MM.1S (cell line): ENCODE measurements around the gene NPIPA1.
A peak's percentile ranks its signal among the peaks of the same experiment; 100 is the strongest.
"Not testable (repeated sequence)": the region's sequence is repeated elsewhere in the genome, so short reads cannot be mapped to it uniquely, and the experiment has no call there.

Source experiments
- DNase-seq: peaks from one replicate; pipeline ENCODE4 v3.0.0-alpha.2; 2015
- H2AFZ ChIP-seq: fragments of 300-600 bp; sonication (generic); 2 replicates; pipeline ENCODE4 v1.6.0; 2016; ENCODE audit warnings: antibody characterized with exemption, low read length
- H3F3A ChIP-seq: fragments of 300-600 bp; sonication (generic); 2 replicates; pipeline ENCODE4 v1.6.1; 2016; ENCODE audit warnings: mild to moderate bottlenecking, antibody characterized with exemption, low read length, moderate library complexity, mixed read lengths; ENCODE audit not compliant: insufficient read depth
- H3K27ac ChIP-seq: fragments of 300-600 bp; sonication (generic); 2 replicates; pipeline ENCODE4 v1.5.1; 2016; ENCODE audit warnings: mild to moderate bottlenecking, low read length
- H3K27me3 ChIP-seq: fragments of 300-600 bp; sonication (generic); replicated peaks from 2 replicates; pipeline ENCODE4 v1.6.0; 2016; ENCODE audit warnings: low read length; ENCODE audit not compliant: insufficient read depth
- H3K36me3 ChIP-seq: fragments of 300-600 bp; sonication (generic); replicated peaks from 2 replicates; pipeline ENCODE4 v1.6.1; 2016; ENCODE audit warnings: mild to moderate bottlenecking, low read length, mixed read lengths; ENCODE audit not compliant: insufficient read depth
- H3K4me1 ChIP-seq: fragments of 300-600 bp; sonication (generic); 2 replicates; pipeline ENCODE4 v1.6.1; 2016; ENCODE audit warnings: low read length, mixed read lengths
- H3K4me2 ChIP-seq: fragments of 300-600 bp; sonication (generic); 2 replicates; pipeline ENCODE4 v1.6.0; 2016; ENCODE audit warnings: low read depth, low read length
- H3K4me3 ChIP-seq: fragments of 300-600 bp; sonication (generic); 2 replicates; pipeline ENCODE4 v1.5.1; 2016; ENCODE audit warnings: low read length, mixed read lengths
- H3K79me2 ChIP-seq: fragments of 300-600 bp; sonication (generic); 2 replicates; pipeline ENCODE4 v1.6.1; 2016; ENCODE audit warnings: mixed run types, low read length, mixed read lengths
- H3K9ac ChIP-seq: fragments of 300-600 bp; sonication (generic); 2 replicates; pipeline ENCODE4 v1.6.1; 2016; ENCODE audit warnings: low read length, mixed read lengths
- H3K9me2 ChIP-seq: fragments of 300-600 bp; sonication (generic); replicated peaks from 2 replicates; pipeline ENCODE4 v1.6.1; 2016; ENCODE audit warnings: mild to moderate bottlenecking, low read length, mixed read lengths; ENCODE audit not compliant: insufficient read depth
- H3K9me3 ChIP-seq: fragments of 300-600 bp; sonication (generic); replicated peaks from 2 replicates; pipeline ENCODE4 v1.6.1; 2016; ENCODE audit warnings: mild to moderate bottlenecking, low read length, mixed read lengths; ENCODE audit not compliant: insufficient read depth
- H4K20me1 ChIP-seq: fragments of 300-600 bp; sonication (generic); 2 replicates; pipeline ENCODE4 v1.6.1; 2016; ENCODE audit warnings: mild to moderate bottlenecking, low read length, moderate library complexity, mixed read lengths; ENCODE audit not compliant: insufficient read depth

NPIPA1 gene

GRCh38 chr16:14923394-14924088 is 13.7 kb upstream of the NPIPA1 start:
- not testable (repeated sequence) for H3K27me3 ChIP-seq, H3K4me1 ChIP-seq, H2AFZ ChIP-seq, H3K4me2 ChIP-seq, H3F3A ChIP-seq, H3K9me3 ChIP-seq, H4K20me1 ChIP-seq, H3K4me3 ChIP-seq, DNase-seq, H3K36me3 ChIP-seq, H3K79me2 ChIP-seq, H3K27ac ChIP-seq, H3K9ac ChIP-seq, H3K9me2 ChIP-seq

- not testable (repeated sequence) for H2AFZ ChIP-seq, H4K20me1 ChIP-seq, H3K4me1 ChIP-seq, H3K79me2 ChIP-seq, H3K9me3 ChIP-seq, H3F3A ChIP-seq, H3K4me2 ChIP-seq, H3K27ac ChIP-seq, DNase-seq, H3K36me3 ChIP-seq, H3K27me3 ChIP-seq, H3K9ac ChIP-seq, H3K4me3 ChIP-seq, H3K9me2 ChIP-seq
These were observed 12.9 kb upstream of the NPIPA1 start for GRCh38 chr16:14924359-14924758.

GRCh38 chr16:14924982-14925381 is 12.3 kb upstream of the NPIPA1 start:
- not testable (repeated sequence) for DNase-seq, H3K27me3 ChIP-seq, H3K9me2 ChIP-seq, H3K27ac ChIP-seq, H3K36me3 ChIP-seq, H3F3A ChIP-seq, H4K20me1 ChIP-seq, H3K9ac ChIP-seq, H3K4me2 ChIP-seq, H3K9me3 ChIP-seq, H3K4me1 ChIP-seq, H3K4me3 ChIP-seq, H2AFZ ChIP-seq, H3K79me2 ChIP-seq

GRCh38 chr16:14928064-14928714 is 9.1 kb upstream of the NPIPA1 start:
- H3K9ac ChIP-seq, H3F3A ChIP-seq, H3K4me1 ChIP-seq, H3K9me2 ChIP-seq, H3K27ac ChIP-seq, H3K4me2 ChIP-seq, H3K79me2 ChIP-seq, H3K4me3 ChIP-seq, H2AFZ ChIP-seq, H3K36me3 ChIP-seq, H4K20me1 ChIP-seq, H3K9me3 ChIP-seq, H3K27me3 ChIP-seq: not testable (repeated sequence)
- peak; percentile 4 for DNase-seq

- not testable (repeated sequence) for H2AFZ ChIP-seq, H3K27ac ChIP-seq, H3K27me3 ChIP-seq, H3F3A ChIP-seq, H3K4me1 ChIP-seq, H3K9me3 ChIP-seq, H3K79me2 ChIP-seq, H3K9me2 ChIP-seq, H3K36me3 ChIP-seq, H3K9ac ChIP-seq, H4K20me1 ChIP-seq, H3K4me3 ChIP-seq, H3K4me2 ChIP-seq, DNase-seq
These were observed 8.1 kb upstream of the NPIPA1 start for GRCh38 chr16:14929176-14929575.

- not testable (repeated sequence) for H3K9me3 ChIP-seq, H4K20me1 ChIP-seq, H3K27me3 ChIP-seq, DNase-seq, H3K4me2 ChIP-seq, H3F3A ChIP-seq, H3K9me2 ChIP-seq, H3K9ac ChIP-seq, H3K4me3 ChIP-seq, H3K79me2 ChIP-seq, H3K4me1 ChIP-seq, H3K27ac ChIP-seq, H3K36me3 ChIP-seq, H2AFZ ChIP-seq
These were observed 7.0 kb upstream of the NPIPA1 start for GRCh38 chr16:14930246-14930645.

GRCh38 chr16:14930971-14931370 is 6.3 kb upstream of the NPIPA1 start:
- not testable (repeated sequence) for H3K4me2 ChIP-seq, H3K9ac ChIP-seq, H3K4me3 ChIP-seq, H3K4me1 ChIP-seq, H3K9me3 ChIP-seq, H3K36me3 ChIP-seq, H3K27me3 ChIP-seq, DNase-seq, H3F3A ChIP-seq, H3K27ac ChIP-seq, H4K20me1 ChIP-seq, H2AFZ ChIP-seq, H3K9me2 ChIP-seq, H3K79me2 ChIP-seq

GRCh38 chr16:14932581-14933375 is 4.5 kb upstream of the NPIPA1 start:
- not testable (repeated sequence) for H3K27me3 ChIP-seq, H3K9ac ChIP-seq, H3K4me2 ChIP-seq, H3K4me3 ChIP-seq, H3K36me3 ChIP-seq, H3K79me2 ChIP-seq, H3K9me3 ChIP-seq, H3F3A ChIP-seq, H2AFZ ChIP-seq, H3K9me2 ChIP-seq, DNase-seq, H3K4me1 ChIP-seq, H3K27ac ChIP-seq, H4K20me1 ChIP-seq
